GM19397 (cell line): ENCODE results near the gene PTPRR.
A peak's percentile ranks its signal among the peaks of the same experiment; 100 is the strongest.
"Not testable (repeated sequence)": the region's sequence is repeated elsewhere in the genome, so short reads cannot be mapped to it uniquely, and the experiment has no call there.

Experiments
- ATAC-seq: cut with Tn5 transposase; IDR thresholded peaks from one replicate; pipeline ENCODE4 v1.9.1; 2021; ENCODE audit warnings: mild to moderate bottlenecking, moderate library complexity; ENCODE audit not compliant: unreplicated experiment

Gene PTPRR

DNA sequence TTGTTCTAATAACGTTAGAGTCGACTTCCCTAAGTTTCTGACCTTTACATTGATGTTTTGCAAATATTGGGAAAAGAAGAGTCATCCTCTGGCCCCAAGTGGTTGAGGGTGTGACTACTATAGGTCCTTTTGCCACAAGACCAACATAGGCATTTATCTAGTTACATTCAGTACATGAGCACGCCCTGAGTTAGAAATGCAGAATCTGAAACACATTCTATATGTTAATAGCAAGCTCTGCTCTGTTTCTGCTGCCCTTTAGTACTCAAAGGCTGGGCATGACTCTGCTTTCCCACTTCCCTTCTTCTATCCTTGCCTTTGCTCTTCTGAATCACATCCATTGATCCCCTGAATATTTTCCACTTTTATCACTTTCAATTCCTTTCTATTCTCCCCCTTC lies 168.2 kb downstream of the PTPRR start:
- ATAC-seq, result no peak

DNA sequence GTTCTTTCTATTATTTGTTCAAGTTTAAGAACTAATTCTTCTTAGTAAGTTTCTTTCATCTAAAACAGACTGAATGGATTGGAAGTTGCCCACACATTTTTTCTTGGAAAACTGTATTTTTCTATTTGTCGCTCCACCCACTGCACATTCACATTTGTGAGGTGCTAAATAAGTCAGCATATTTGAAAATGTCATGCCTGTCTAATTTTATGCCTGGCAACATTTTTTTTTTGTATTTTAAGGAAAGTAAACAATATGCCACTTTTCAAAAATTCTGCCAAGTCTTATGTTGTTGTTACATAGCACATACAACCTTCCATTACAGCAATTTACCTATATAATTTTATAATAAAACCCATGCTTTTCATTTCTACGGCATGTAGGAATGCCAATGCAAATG lies 170.6 kb downstream of the PTPRR start:
- no peak for ATAC-seq

DNA sequence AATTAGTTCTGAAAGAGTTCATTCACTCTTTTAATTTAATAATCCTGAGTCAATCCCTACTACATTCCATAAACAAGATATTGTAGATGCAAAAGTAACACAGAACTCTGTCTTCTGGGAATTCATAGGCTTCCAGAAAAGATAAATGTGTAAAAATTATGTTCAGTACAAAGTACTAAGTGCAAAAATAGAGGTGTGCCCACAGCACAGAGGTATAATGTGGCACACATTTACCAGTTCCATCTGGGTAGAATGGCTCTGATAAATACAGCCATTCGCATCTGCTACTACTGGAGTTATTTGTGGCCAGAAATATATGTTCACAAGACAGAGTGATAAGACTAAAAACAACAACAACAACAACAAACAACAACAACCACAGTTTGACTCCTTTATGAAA lies 171.7 kb downstream of the PTPRR start:
- no peak for ATAC-seq

DNA sequence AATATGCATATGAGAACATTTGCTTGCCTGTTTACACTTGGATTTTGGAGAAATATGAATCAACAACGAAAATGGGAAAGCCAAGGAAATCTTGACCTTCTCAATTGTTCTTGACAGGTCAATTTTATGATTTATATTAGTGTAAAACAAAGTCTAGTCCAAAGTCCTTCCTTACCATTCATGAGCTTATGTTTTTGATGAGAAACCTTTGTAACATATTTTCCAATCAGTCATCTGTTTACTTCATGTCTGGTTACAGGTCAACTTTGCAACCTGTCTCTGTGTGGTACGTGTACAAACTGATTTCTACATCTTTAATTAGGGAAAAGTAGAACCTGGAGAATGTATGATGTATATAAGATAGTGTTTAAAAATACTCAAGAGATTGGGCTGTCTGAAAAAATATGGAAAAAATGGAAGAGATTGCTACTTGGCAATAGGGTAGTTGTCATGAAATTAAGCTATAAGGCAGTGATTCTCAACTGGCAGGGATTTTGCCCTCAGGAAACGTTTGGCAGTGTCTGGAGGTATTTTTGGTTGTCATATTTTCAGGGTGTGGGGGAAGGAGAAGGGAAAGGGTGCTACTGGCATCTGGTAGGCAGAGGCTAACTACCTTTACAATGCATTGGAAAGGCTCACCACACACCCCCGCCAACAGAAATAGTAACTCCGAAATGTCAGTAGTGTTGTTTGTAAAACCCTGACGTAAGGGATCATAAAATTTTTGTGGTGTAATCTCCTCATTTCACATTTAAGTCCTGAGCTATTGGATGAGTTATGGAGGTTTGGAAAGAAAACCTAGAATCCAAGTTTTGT lies 172.9 kb downstream of the PTPRR start:
- ATAC-seq, result no peak

DNA sequence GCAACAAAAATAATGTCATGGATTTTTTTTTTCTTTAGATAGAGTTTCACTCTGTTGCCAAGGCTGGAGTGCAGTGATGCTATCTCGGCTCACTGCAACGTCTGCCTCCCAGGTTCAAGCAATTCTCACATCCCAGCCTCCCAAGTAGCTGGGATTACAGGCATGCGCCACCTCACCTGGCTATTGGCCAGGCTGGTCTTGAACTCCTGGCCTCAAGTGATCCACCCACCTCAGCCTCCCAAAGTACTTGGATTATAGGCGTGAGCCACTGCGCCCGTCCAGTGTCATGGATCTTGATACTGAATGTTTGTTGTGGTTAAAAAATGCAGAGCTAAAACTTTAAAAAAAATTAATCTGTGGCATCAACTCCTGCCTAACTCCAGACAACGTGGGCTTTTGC lies 175.5 kb downstream of the PTPRR start:
- ATAC-seq, result no peak

DNA sequence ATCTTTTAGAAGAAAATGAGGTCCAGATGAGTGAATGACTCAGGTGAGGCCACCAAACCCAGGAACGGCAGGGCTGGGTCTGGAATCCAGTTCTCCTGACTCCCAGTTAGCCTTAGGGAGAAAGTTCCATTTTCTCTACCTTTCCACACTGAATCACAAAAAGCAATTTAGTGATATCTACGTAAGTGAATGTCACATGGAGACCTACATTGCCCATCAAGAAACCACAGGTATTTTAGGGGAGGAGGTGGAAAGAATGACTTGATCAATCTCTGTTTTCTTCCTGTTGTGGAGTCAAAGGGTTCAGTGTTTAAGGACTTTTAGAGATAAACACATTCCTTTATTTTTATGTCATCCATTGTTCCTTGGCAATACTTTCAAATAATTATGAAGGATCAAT lies 176.4 kb downstream of the PTPRR start:
- ATAC-seq, result no peak

DNA sequence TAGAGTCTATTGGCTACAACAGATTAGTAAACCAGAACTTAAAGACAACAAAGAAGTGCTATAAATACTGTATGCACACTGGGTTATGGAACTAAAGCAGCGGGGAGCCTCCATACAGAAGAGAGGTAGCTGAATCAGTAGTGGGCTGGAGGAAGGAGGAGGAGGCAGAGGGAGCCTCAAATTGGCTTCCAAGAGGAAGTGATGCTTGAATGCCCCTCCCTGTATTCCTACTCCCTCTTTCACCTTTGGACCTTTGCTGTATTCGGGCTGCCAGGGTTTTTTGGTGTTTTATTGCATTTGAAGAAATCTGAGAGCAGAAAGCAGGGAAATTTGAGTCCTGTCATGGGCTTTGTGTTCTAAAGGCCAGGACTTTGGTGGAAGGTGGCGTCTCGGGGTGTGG lies 179.3 kb downstream of the PTPRR start:
- ATAC-seq, result no peak

DNA sequence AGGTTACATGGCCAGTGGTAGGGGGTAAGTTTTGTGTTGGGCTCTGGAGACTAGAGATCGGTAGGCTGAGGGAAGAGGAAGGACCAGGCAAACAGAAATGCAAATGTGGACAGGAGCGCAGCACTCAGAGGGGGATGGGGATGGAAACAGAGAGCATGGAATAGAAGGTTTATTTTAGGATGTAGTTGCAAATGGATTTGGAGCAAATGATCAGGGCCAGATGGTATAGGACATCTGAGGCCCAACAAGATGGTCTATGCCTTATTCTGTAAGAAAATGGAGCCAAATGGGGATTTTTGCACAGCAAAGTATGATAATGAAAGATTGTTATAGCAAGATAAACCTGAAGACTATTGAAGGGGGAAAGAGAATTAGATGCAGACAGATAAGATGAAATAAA lies 180.8 kb downstream of the PTPRR start:
- no peak for ATAC-seq

DNA sequence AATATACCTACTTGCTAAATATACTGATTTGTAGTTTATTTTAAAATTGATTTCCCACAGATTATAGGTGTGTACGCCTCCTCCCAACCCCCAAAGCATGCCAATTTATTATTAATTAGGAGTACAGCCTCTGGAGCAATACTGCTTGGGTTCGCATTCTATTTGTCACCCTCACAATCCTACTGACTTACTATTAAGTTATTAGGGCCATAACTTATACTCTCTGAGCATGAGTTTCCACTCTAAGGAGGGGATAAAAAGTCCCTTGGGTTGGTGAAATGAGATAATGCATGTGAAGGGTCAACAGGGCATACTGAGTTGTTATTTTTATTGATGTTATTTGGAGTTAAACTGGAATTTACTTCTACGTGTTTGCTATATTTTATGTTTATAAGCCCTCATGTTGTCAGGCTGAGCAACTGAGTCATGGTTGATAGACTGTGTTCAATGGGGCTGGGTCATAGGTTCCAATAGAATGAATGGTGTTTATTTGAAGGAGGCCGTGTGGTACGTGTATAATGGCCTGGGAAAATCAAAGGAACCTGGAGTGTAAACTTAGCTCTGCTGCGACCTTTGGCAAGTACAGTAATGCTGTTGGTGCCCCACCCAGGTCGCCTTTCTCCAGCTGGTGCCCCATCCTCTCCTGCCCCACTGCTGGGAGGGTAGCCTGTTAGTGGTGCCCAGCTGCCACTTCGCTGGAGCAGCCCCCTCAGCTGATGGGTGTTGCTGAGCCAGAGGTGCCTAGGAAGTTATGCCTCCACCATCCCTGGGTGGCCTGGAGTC lies 184.0 kb downstream of the PTPRR start:
- ATAC-seq, result no peak

DNA sequence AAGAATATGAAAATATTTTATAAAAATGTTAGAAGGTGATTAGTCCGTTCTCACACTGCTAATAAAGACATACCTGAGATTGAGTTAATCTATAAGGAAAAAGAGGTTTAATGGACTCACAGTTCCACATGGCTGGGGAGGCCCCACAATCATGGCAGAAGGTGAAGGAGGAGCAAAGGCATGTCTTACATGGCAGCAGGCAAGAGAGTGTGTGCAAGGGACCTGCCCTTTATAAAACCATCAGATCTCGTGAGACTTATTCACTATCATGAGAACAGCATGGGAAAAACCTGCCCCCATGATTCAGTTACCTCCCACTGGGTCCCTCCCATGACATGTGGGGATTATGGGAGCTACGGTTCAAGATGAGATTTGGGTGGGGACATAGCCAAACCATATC lies 185.3 kb downstream of the PTPRR start:
- not testable (repeated sequence) for ATAC-seq

DNA sequence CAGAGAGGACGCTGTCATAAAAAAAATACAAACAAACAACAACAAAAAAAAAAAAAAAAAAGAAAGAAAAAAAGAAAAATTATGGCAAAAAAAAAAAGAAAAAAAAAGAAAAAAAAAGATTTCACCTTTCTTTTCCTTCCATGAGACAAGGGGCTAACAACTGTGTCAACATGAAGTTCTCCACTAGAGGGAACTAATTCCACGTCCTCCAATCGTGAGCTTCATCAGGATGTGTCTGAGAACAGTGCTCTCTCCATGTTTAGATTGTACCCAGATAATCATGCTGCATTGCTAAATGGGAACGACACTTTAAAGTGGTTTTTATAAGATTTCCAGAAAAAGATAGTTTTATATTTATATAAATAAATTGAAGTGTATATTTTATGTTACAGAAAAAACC lies 187.2 kb downstream of the PTPRR start:
- peak; percentile 74 for ATAC-seq

DNA sequence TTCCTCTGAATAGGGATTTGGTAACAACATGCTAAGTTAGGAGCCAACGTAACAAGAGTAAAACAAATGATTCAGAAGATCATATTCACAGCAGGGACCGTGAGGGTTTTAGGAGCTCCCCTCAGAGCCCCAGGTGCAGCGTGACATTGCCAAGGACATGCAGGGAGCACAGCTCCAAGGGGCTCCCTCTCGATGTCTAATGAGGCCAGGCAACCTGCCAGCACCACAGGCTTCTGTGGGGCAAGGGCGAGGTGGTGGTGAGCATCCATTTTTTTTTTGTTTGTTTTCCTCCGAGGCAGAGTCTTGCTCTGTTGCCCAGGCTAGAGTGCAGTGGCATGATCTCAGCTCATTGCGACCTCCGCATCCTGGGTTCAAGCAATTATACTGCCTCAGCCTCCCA lies 188.3 kb downstream of the PTPRR start:
- no peak for ATAC-seq

DNA sequence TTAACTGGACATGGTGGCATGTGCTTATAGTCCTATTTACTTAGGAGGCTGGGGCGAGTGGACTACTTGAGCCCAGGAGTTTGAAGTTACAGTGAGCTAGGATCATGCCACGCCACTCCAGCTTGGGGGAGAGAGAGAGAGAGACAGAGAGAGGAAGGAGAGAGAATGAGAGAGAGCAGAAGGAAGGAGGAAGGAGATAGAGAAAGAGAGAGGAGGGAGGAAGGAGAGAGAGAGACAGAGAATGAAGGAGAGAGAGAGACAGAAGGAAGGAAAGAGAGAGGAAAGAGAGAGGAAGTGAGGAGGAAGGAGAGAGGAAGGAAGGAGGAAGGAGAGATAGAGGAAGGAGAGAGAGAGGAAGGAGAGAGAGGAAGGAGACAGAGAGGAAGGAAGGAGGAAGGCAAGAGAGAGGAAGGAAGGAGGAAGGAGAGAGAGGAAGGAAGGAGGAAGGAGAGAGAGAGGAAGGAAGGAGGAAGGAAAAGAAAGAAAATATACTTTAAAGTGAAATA lies 189.8 kb downstream of the PTPRR start:
- ATAC-seq, result no peak

DNA sequence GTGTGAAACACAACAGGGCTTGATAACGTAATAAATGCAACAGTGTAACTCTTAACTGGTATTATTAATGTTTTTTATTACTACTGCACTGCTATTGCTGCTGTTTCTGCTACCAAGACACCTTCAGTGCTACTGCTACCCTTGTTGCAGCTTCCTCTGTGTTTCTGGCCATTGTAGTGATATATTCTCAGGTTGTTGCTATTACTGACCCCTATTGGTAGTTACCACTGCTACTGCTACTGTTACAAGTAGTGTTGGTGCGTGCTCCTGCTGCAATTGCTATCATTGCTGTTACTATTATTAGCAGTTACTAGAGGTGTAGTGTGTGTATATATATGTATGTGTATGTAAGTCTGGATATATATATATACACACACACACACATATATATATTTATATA lies 196.1 kb downstream of the PTPRR start:
- ATAC-seq, result no peak

DNA sequence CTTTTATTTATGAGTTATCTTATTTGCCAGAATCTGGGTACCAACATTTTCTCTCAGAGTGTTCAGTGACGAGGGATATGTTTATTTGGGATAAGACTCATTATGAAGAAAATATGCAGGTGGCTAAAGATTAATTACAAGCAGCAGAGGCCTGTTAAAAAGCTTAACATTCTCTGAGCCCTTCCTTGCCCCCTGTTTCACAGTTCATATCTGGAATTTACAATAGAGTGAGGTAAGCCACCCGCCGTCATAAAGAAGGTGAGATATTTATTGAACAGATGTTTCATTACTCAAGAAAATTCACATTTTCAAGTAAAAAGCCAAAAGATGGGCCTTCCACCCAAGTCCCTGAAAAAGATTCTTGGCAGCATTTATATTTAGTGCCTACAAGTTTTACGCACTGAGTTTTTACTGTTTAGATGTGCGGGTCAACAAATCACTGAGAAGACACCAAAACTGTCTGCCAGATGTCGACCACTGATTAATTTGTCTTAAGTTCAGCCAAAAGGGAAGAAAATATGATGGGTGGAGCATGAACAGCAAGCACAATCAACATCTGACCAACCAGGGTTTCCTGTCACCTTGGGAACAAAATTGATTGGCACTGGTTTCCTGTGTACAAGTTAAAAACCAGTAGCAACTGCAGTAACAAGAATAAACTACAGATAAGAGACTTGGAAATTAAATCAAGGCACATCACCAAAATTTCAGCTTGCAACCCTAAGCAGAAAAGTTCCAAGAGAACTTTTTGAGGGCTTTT lies 197.8 kb downstream of the PTPRR start:
- ATAC-seq, result no peak

DNA sequence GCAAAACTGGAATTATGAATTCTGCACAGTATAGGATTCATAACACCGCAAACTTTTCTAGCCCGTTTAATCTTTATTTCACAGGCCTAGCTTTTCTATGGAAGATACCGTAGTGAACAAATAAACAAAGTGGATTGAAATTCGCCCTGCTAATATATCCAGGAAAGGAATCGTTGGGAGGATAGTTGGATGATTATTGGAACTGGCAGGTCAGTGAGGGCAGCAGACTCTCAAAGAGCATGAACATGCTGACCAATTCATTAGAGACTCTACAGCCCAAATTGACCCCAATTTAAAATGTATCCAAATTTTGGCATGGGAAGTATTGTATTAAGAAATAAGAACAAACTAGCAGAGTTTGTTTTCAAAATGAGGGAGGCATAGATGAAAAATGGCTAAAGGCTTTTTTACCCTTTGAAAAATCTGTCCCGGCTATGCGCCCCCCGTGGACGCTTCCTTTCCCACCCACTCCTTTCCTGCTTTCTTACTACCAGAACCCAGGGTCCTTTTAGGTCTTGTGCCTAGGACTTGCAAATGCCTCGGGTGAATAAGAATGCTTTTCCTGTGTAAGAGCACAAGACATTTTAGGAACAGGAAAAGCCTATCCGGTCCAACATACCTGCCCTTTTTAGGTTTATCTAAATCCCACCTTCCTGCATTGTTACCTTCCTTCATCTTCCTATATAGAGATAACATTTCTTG lies 198.7 kb downstream of the PTPRR start:
- ATAC-seq, result no peak

DNA sequence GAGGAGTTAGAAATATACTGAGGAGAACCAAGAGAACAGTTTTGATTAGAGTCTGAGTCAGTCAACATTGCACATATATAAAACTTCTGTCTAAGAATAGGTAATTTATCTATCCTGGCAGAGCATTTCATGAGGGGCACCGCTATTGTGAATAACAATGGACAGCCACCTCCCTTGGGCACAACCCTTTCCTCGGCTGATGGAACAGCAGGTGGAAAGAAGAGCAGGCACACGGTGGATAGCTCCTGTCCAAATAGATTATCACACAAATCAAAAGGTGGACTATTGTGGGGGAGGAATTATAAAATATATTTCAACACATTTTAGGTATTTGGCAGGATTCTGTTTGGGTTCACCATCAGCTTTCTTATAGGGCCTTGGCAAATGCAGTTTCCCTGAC lies 199.3 kb downstream of the PTPRR start:
- no peak for ATAC-seq

DNA sequence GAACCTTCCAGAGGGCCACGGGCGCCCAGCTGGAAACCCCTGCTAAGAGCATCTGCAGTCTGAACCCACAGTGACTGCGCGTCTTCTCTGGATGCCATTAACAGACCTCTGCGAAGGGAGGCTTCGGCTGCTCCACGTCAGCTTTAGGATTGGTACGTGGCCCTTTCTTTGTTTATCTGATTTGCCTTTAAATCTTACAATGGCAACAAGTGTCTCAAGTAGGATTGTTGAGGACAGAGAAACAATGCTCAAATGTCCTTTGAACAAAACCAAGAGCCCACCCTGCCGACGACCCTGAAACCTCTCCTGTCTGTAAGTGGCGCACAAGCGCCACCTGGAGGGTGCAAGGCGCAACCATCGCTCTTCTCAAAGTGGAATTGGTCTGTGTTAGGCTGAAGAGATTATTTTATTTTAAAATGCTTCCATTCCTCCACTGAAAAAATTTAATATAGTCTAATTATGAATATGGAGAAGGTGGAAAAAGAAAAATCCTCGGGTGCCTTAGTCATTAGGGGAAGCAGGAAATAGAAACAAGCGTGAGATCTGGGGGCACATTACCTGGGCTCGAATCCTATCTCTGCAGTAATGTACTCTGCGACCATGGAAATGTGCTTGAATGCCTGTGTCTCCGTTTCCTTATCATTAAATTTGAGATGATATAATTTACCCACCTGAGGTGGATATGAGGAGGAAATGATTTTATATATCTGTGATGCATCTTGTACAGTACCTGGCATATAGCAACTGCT lies 200.7 kb downstream of the PTPRR start:
- peak; percentile 66 for ATAC-seq

DNA sequence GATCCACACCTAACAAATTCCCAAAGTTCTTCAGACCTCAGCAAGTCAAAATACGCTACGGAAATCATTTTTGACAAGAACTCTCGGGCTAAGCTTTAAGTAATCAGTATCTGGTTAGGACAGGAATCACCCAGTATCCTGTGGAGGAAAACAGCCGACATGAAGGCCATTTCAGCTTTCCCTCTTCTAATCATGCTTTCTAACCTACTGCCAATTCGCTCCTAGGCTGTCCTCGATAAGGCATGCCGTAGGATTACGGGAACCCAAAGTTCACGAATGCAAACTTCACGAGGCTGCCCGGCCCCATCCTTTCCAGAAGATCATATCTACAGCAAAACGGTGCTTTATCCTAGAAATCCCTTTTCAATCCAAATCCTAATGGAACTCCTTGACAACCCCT lies 201.5 kb downstream of the PTPRR start:
- no peak for ATAC-seq

DNA sequence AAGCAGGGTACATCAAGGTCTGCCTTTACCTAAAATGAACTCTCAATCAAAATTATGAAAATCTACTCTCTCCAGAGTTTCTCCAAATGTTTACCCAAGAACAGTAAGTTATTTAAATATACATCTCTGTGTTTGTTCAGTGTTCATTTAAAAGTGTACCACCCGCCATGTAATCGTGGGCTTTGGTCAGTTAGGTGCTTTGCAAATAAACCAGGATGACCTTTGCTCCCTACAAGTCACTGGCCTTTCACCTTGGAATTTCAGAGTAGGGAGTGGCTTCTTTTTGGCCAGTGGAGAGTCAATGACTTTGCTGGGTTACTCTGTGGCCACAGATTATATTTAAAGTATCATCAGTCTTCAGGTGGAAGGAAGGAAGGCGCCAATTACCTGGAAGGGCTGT lies 208.7 kb downstream of the PTPRR start:
- ATAC-seq, result no peak
